A549 (cell line): ENCODE results near the gene C11orf68.

Source experiments
- BHLHE40 ChIP-seq: IDR thresholded peaks from 2 replicates; pipeline ENCODE4 v1.6.1; 2012; ENCODE audit warnings: low read depth, low read length, inconsistent platforms
- CTCF ChIP-seq: fragments of >200 bp; sonication (Bioruptor Twin); formaldehyde crosslinking; IDR thresholded peaks from 3 replicates; pipeline ENCODE4 v1.5.1; 2016
- EHMT2 ChIP-seq: fragments of 200-600 bp; sonication (generic); IDR thresholded peaks from 2 replicates; pipeline ENCODE4 v1.6.1; 2016; ENCODE audit warnings: antibody characterized with exemption, low read depth, mild to moderate bottlenecking, moderate library complexity
- MAFK ChIP-seq: fragments of 450-650 bp; IDR thresholded peaks from 2 replicates; pipeline ENCODE4 v1.6.1; 2014; ENCODE audit not compliant: partially characterized antibody
- MYC ChIP-seq: IDR thresholded peaks from 2 replicates; pipeline ENCODE4 v1.6.1; 2012; ENCODE audit warnings: mild to moderate bottlenecking, inconsistent platforms, low read length, improper control_type of control experiment, borderline replicate concordance
- NPAS2 ChIP-seq: fragments of 250-450 bp; sonication (Bioruptor Pico); IDR thresholded peaks from 2 replicates; pipeline ENCODE4 v1.8.0; 2022; ENCODE audit warnings: mild to moderate bottlenecking, moderate library complexity, borderline replicate concordance
- PBX3 ChIP-seq: IDR thresholded peaks from 2 replicates; pipeline ENCODE4 v1.6.1; 2012
- POLR2A ChIP-seq: IDR thresholded peaks from 2 replicates; pipeline ENCODE4 v1.6.1; 2012; ENCODE audit warnings: mild to moderate bottlenecking, low read length
- RAD21 ChIP-seq, 2 experiments: fragments of >200 bp in 1 of 2; sonication (Bioruptor Twin) in 1 of 2; formaldehyde crosslinking in 1 of 2; IDR thresholded peaks in 1 of 2; conservative IDR thresholded peaks in 1 of 2; 2 replicates in 1 of 2; 3 replicates in 1 of 2; pipeline ENCODE4 v1.6.1; 2012 to 2018; ENCODE audit warnings: inconsistent platforms in 1 of 2
- REST ChIP-seq: fragments of 200-600 bp; sonication (generic); IDR thresholded peaks from 2 replicates; pipeline ENCODE4 v1.6.1; 2016; ENCODE audit warnings: antibody characterized with exemption, mild to moderate bottlenecking, moderate library complexity
- SMC3 ChIP-seq: fragments of >200 bp; sonication (Bioruptor Twin); formaldehyde crosslinking; IDR thresholded peaks from 3 replicates; pipeline ENCODE4 v1.6.1; 2018; ENCODE audit warnings: inconsistent platforms

- no peak for TF ChIP-seq REST
- peak; percentile 97 for TF ChIP-seq CTCF
- peak; percentile 81 to 84 for TF ChIP-seq RAD21 (conservative IDR thresholded peaks at IDR 0.05 in 1 of 2, IDR thresholded peaks at IDR 0.05 in 1 of 2)
- TF ChIP-seq SMC3 = peak; percentile 90
- TF ChIP-seq MAFK = no peak
- TF ChIP-seq NPAS2 (CRISPR knock-in tag) = no peak
- no peak for TF ChIP-seq BHLHE40
- TF ChIP-seq MYC = no peak
- no peak for TF ChIP-seq EHMT2
- TF ChIP-seq POLR2A = no peak
- TF ChIP-seq PBX3 = no peak
Observed at GRCh38 chr11:65884716-65885092, 34.2 kb downstream of the C11orf68 start.
